HEK293 (cell line): ENCODE data around the gene ATP6V0E2.

Experiments
- AEBP2 ChIP-seq: fragments of 450-650 bp; formaldehyde crosslinking; IDR thresholded peaks from 2 replicates; pipeline ENCODE4 v1.5.1; 2016; ENCODE audit warnings: missing biosample characterization, missing genetic modification characterization, borderline replicate concordance
- EGR2 ChIP-seq: fragments of 450-650 bp; formaldehyde crosslinking; IDR thresholded peaks from 2 replicates; pipeline ENCODE4 v1.5.1; 2016; ENCODE audit warnings: low read depth, missing biosample characterization, missing genetic modification characterization
- GFI1B ChIP-seq: fragments of 450-650 bp; formaldehyde crosslinking; IDR thresholded peaks from 2 replicates; pipeline ENCODE4 v1.5.1; 2016; ENCODE audit warnings: missing biosample characterization, missing genetic modification characterization
- SETDB1 ChIP-seq: IDR thresholded peaks from one replicate; pipeline ENCODE4 v1.6.1; 2017; ENCODE audit warnings: mild to moderate bottlenecking, low read length, moderate library complexity, mixed read lengths; ENCODE audit not compliant: insufficient read length
- WT1 ChIP-seq: fragments of 450-650 bp; formaldehyde crosslinking; IDR thresholded peaks from 2 replicates; pipeline ENCODE4 v1.5.1; 2016; ENCODE audit warnings: missing biosample characterization, missing genetic modification characterization
- YY1 ChIP-seq: fragments of 450-650 bp; formaldehyde crosslinking; IDR thresholded peaks from 2 replicates; pipeline ENCODE4 v1.5.1; 2018; ENCODE audit warnings: missing biosample characterization, missing genetic modification characterization
- ZFP69B ChIP-seq: fragments of 450-650 bp; formaldehyde crosslinking; IDR thresholded peaks from 2 replicates; pipeline ENCODE4 v1.5.1; 2016; ENCODE audit warnings: missing biosample characterization, missing genetic modification characterization
- ZNF132 ChIP-seq: fragments of 450-650 bp; formaldehyde crosslinking; IDR thresholded peaks from 2 replicates; pipeline ENCODE4 v1.5.1; 2017; ENCODE audit warnings: missing biosample characterization, missing genetic modification characterization, borderline replicate concordance
- ZNF157 ChIP-seq: fragments of 450-650 bp; formaldehyde crosslinking; IDR thresholded peaks from 2 replicates; pipeline ENCODE4 v1.5.1; 2016; ENCODE audit warnings: missing biosample characterization, missing genetic modification characterization
- ZNF248 ChIP-seq: fragments of 450-650 bp; formaldehyde crosslinking; IDR thresholded peaks from 2 replicates; pipeline ENCODE4 v1.5.1; 2017; ENCODE audit warnings: missing biosample characterization, missing genetic modification characterization
- ZNF280D ChIP-seq: fragments of 450-650 bp; formaldehyde crosslinking; IDR thresholded peaks from 2 replicates; pipeline ENCODE4 v1.5.1; 2016; ENCODE audit warnings: missing biosample characterization, missing genetic modification characterization
- ZNF501 ChIP-seq: fragments of 450-650 bp; formaldehyde crosslinking; IDR thresholded peaks from 2 replicates; pipeline ENCODE4 v1.5.1; 2016; ENCODE audit warnings: missing biosample characterization, missing genetic modification characterization
- ZNF571 ChIP-seq: fragments of 450-650 bp; formaldehyde crosslinking; IDR thresholded peaks from 2 replicates; pipeline ENCODE4 v1.5.0; 2017; ENCODE audit warnings: missing biosample characterization, missing genetic modification characterization
- ZNF658 ChIP-seq: fragments of 450-650 bp; formaldehyde crosslinking; IDR thresholded peaks from 2 replicates; pipeline ENCODE4; 2016; ENCODE audit warnings: missing biosample characterization, missing genetic modification characterization
- ZNF707 ChIP-seq: fragments of 450-650 bp; formaldehyde crosslinking; IDR thresholded peaks from 2 replicates; pipeline ENCODE4 v1.5.1; 2016; ENCODE audit warnings: missing biosample characterization, missing genetic modification characterization
- TF ChIP-seq, protein P1 (sequence below): fragments of 450-650 bp; formaldehyde crosslinking; IDR thresholded peaks from 2 replicates; pipeline ENCODE4 v1.5.1; 2016; ENCODE audit warnings: missing biosample characterization, missing genetic modification characterization, borderline replicate concordance
- TF ChIP-seq, protein P2 (sequence below): fragments of 450-650 bp; formaldehyde crosslinking; IDR thresholded peaks from 2 replicates; pipeline ENCODE4 v1.5.1; 2016; ENCODE audit warnings: missing biosample characterization, missing genetic modification characterization
- TF ChIP-seq, protein P3 (sequence below): fragments of 450-650 bp; formaldehyde crosslinking; IDR thresholded peaks from 2 replicates; pipeline ENCODE4 v1.5.1; 2016; ENCODE audit warnings: missing biosample characterization, missing genetic modification characterization
- TF ChIP-seq, protein P4 (sequence below): fragments of 450-650 bp; formaldehyde crosslinking; conservative IDR thresholded peaks from 2 replicates; pipeline ENCODE4 v1.5.1; 2016; ENCODE audit warnings: low read depth, missing biosample characterization, missing genetic modification characterization

ATP6V0E2 gene

GRCh38 chr7:149873970-149874643, 338 bp downstream of the ATP6V0E2 start (continued):
- TF ChIP-seq, protein P1, sequence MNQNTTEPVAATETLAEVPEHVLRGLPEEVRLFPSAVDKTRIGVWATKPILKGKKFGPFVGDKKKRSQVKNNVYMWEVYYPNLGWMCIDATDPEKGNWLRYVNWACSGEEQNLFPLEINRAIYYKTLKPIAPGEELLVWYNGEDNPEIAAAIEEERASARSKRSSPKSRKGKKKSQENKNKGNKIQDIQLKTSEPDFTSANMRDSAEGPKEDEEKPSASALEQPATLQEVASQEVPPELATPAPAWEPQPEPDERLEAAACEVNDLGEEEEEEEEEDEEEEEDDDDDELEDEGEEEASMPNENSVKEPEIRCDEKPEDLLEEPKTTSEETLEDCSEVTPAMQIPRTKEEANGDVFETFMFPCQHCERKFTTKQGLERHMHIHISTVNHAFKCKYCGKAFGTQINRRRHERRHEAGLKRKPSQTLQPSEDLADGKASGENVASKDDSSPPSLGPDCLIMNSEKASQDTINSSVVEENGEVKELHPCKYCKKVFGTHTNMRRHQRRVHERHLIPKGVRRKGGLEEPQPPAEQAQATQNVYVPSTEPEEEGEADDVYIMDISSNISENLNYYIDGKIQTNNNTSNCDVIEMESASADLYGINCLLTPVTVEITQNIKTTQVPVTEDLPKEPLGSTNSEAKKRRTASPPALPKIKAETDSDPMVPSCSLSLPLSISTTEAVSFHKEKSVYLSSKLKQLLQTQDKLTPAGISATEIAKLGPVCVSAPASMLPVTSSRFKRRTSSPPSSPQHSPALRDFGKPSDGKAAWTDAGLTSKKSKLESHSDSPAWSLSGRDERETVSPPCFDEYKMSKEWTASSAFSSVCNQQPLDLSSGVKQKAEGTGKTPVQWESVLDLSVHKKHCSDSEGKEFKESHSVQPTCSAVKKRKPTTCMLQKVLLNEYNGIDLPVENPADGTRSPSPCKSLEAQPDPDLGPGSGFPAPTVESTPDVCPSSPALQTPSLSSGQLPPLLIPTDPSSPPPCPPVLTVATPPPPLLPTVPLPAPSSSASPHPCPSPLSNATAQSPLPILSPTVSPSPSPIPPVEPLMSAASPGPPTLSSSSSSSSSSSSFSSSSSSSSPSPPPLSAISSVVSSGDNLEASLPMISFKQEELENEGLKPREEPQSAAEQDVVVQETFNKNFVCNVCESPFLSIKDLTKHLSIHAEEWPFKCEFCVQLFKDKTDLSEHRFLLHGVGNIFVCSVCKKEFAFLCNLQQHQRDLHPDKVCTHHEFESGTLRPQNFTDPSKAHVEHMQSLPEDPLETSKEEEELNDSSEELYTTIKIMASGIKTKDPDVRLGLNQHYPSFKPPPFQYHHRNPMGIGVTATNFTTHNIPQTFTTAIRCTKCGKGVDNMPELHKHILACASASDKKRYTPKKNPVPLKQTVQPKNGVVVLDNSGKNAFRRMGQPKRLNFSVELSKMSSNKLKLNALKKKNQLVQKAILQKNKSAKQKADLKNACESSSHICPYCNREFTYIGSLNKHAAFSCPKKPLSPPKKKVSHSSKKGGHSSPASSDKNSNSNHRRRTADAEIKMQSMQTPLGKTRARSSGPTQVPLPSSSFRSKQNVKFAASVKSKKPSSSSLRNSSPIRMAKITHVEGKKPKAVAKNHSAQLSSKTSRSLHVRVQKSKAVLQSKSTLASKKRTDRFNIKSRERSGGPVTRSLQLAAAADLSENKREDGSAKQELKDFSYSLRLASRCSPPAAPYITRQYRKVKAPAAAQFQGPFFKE (tag by site-specific recombination), result no peak
- TF ChIP-seq, protein P2, sequence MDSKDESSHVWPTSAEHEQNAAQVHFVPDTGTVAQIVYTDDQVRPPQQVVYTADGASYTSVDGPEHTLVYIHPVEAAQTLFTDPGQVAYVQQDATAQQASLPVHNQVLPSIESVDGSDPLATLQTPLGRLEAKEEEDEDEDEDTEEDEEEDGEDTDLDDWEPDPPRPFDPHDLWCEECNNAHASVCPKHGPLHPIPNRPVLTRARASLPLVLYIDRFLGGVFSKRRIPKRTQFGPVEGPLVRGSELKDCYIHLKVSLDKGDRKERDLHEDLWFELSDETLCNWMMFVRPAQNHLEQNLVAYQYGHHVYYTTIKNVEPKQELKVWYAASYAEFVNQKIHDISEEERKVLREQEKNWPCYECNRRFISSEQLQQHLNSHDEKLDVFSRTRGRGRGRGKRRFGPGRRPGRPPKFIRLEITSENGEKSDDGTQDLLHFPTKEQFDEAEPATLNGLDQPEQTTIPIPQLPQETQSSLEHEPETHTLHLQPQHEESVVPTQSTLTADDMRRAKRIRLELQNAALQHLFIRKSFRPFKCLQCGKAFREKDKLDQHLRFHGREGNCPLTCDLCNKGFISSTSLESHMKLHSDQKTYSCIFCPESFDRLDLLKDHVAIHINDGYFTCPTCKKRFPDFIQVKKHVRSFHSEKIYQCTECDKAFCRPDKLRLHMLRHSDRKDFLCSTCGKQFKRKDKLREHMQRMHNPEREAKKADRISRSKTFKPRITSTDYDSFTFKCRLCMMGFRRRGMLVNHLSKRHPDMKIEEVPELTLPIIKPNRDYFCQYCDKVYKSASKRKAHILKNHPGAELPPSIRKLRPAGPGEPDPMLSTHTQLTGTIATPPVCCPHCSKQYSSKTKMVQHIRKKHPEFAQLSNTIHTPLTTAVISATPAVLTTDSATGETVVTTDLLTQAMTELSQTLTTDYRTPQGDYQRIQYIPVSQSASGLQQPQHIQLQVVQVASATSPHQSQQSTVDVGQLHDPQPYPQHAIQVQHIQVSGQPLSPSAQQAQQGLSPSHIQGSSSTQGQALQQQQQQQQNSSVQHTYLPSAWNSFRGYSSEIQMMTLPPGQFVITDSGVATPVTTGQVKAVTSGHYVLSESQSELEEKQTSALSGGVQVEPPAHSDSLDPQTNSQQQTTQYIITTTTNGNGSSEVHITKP (tag by site-specific recombination), result no peak
- peak; percentile 67; the same call in 1 of the 2 replicates for TF ChIP-seq YY1 (tag by site-specific recombination)
- TF ChIP-seq ZNF248, result no peak
- TF ChIP-seq WT1 (tag by site-specific recombination), result no peak
- TF ChIP-seq ZNF132, result no peak
- no peak for TF ChIP-seq ZNF658 (tag by site-specific recombination)
- no peak for TF ChIP-seq ZNF571
- no peak for TF ChIP-seq ZNF707 (tag by site-specific recombination)
- TF ChIP-seq AEBP2 (tag by site-specific recombination), result no peak
- TF ChIP-seq GFI1B (tag by site-specific recombination), result no peak
- TF ChIP-seq ZFP69B (tag by site-specific recombination), result peak; percentile 41
- TF ChIP-seq EGR2 (tag by site-specific recombination), result no peak
- TF ChIP-seq, protein P3, sequence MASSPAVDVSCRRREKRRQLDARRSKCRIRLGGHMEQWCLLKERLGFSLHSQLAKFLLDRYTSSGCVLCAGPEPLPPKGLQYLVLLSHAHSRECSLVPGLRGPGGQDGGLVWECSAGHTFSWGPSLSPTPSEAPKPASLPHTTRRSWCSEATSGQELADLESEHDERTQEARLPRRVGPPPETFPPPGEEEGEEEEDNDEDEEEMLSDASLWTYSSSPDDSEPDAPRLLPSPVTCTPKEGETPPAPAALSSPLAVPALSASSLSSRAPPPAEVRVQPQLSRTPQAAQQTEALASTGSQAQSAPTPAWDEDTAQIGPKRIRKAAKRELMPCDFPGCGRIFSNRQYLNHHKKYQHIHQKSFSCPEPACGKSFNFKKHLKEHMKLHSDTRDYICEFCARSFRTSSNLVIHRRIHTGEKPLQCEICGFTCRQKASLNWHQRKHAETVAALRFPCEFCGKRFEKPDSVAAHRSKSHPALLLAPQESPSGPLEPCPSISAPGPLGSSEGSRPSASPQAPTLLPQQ (tag by site-specific recombination), result peak; percentile 21; the same call in 1 of the 2 replicates
- TF ChIP-seq, protein P4, sequence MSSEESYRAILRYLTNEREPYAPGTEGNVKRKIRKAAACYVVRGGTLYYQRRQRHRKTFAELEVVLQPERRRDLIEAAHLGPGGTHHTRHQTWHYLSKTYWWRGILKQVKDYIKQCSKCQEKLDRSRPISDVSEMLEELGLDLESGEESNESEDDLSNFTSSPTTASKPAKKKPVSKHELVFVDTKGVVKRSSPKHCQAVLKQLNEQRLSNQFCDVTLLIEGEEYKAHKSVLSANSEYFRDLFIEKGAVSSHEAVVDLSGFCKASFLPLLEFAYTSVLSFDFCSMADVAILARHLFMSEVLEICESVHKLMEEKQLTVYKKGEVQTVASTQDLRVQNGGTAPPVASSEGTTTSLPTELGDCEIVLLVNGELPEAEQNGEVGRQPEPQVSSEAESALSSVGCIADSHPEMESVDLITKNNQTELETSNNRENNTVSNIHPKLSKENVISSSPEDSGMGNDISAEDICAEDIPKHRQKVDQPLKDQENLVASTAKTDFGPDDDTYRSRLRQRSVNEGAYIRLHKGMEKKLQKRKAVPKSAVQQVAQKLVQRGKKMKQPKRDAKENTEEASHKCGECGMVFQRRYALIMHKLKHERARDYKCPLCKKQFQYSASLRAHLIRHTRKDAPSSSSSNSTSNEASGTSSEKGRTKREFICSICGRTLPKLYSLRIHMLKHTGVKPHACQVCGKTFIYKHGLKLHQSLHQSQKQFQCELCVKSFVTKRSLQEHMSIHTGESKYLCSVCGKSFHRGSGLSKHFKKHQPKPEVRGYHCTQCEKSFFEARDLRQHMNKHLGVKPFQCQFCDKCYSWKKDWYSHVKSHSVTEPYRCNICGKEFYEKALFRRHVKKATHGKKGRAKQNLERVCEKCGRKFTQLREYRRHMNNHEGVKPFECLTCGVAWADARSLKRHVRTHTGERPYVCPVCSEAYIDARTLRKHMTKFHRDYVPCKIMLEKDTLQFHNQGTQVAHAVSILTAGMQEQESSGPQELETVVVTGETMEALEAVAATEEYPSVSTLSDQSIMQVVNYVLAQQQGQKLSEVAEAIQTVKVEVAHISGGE, result no peak; the same call in 1 of the 2 replicates
- no peak for TF ChIP-seq ZNF157 (tag by site-specific recombination)
- TF ChIP-seq SETDB1, result no peak
- TF ChIP-seq ZNF501 (tag by site-specific recombination), result peak; percentile 59; the same call in 1 of the 2 replicates
- no peak for TF ChIP-seq ZNF280D
